Upper lobe of left lung (tissue), 4 donors: Measurements from ENCODE around the gene TRIP4.

Experiments
- CTCF ChIP-seq, 6 experiments: fragments of 450-650 bp in 4 of 6; fragments of 200-600 bp in 2 of 6; sonication (generic) in 2 of 6; IDR thresholded peaks; one replicate each; pipeline ENCODE4 v1.5.1; 2016 to 2019; ENCODE audit warnings: antibody characterized with exemption in 6 of 6
- EP300 ChIP-seq, 4 donors: sonication (generic); formaldehyde crosslinking; IDR thresholded peaks; one replicate each; pipeline ENCODE4 v1.5.1; 2017; ENCODE audit warnings: antibody characterized with exemption in 4 of 4, control low read depth in 2 of 4
- POLR2A ChIP-seq, 4 donors: fragments of 450-650 bp; IDR thresholded peaks; one replicate each; pipeline ENCODE4 v1.5.1; 2016 to 2017; ENCODE audit warnings: antibody characterized with exemption in 4 of 4, mild to moderate bottlenecking in 2 of 4
- POLR2AphosphoS5 ChIP-seq, 2 donors: sonication (generic); formaldehyde crosslinking; IDR thresholded peaks; one replicate each; pipeline ENCODE4 v1.5.1; 2017; ENCODE audit warnings: antibody characterized with exemption in 2 of 2

- TF ChIP-seq EP300 (IDR thresholded peaks at IDR 0.05) (no peak), CTCF (IDR thresholded peaks at IDR 0.05) (no peak), POLR2AphosphoS5 (IDR thresholded peaks at IDR 0.05) (no peak), POLR2A (IDR thresholded peaks at IDR 0.05) (no peak)
Observed at GRCh38 chr15:64430000-64430735, 42.5 kb downstream of the TRIP4 start.
